HTERT RPE-1 (cell line): ENCODE measurements around the gene NRXN3.

Experiments
- in situ Hi-C: fragments of 300-500 bp; cut with MboI; formaldehyde crosslinking; loops from 4 replicates; pipeline ENCODE4 v1.14.3; 2020; ENCODE audit warnings: low sequenced_read_pairs

Gene NRXN3

GRCh38 chr14:79693935-79694334, 1523.8 kb downstream of the NRXN3 start:
- in situ Hi-C loops, result no loop called here

- in situ Hi-C loops, result no loop called here
Observed at GRCh38 chr14:79695307-79695706, 1525.1 kb downstream of the NRXN3 start.

DNA sequence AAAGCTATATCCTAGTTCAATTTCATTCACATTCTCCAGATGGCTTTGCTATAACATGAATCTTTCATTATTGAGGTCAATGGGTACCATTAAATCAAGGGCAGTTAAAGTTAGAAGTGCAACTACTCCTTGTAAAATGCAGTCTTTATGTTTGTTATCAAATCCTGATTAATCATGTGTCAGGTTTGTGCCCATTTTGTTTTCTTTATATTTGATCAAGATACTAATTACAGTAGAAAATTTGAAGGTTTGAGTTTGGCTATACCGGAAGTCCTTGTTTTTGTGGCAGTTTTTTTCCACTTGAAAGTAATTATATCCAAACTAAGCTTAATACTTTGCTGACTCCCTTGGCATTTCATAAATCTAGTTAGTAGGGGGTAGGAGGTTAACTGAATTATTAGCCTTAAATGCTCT, 1528.1 kb downstream of the NRXN3 start:
- in situ Hi-C loops, result no loop called here

DNA sequence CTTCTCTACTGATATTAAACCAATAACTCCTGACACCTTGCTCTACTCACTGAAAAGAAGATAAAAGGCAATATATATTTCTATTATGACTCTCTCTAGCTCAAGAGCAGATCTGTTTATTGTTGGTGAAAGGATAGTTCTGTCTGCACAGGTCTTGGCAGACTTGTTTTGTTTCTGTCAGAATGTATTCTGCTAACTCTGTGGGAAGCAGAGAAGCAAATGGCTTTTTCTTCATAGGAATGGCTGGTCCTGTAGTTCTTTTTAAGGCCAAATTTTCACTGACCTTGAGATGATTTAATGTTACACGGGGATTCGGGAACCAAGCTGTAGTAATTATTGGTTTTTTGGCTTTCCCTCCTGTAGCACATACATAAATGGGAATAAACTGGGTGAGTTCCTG, 1529.0 kb downstream of the NRXN3 start:
- in situ Hi-C loops, result no loop called here

DNA sequence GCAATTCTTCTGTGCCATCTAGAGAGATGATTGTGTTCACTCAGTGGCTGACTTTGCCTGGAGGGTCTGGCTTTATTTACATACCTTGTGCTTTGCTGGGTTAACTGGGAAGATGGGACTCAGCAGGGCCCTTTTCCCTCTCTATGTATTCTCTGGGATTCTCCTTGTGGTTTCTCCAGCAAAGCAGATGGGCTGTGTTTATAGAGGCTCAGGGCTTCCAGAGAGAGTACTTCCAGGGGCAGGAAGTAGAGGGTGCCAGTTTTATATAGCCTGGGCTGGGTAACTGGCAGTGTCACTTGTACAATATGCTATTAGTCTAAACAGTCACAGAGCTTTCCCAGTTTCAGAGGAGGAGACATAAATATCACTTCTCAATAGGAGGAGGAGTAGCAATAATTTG, 1531.2 kb downstream of the NRXN3 start:
- in situ Hi-C loops, result no loop called here

DNA sequence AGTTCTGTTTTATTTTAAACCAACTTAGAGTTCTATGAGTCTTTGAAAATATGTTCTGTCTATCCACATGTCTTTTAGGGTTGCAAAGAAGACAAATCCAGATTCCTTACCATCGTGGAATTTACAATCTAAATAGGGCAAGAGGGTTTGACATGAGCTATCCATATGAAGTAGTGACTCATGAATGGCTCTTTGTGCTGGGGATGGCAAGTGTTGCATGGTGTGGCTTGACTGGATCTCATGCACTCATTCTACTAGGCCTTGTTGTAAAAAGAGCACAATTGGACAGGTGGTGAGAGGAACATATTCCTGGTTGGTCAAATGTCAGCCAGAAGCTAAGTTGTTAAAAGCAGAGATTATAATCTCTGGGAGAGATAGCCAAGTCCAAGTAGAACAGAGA, 1532.0 kb downstream of the NRXN3 start:
- in situ Hi-C loops, result no loop called here

DNA sequence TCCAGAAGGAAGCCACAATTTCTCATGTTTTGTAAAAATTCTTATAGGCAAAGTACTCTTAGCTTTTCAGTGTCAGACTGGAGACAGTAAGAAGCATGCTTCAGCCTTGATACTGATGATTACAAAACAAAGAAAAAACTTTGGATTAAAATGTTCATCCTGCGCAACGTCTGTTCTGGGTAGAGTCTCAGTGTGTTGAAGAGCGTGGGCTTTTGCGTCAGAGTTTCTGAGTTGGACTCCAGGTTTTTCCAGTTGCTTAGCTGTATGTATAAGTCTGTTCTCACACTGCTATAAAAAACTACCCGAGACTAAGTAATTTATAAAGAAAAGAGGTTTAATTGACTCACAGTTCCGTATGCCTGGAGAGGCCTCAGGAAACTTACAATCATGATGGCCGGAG, 1533.0 kb downstream of the NRXN3 start:
- in situ Hi-C loops, result no loop called here

GRCh38 chr14:79704041-79704807, 1534.1 kb downstream of the NRXN3 start:
- in situ Hi-C loops, result no loop called here

- in situ Hi-C loops, result no loop called here
Observed at GRCh38 chr14:79705126-79705894, 1535.1 kb downstream of the NRXN3 start.

DNA sequence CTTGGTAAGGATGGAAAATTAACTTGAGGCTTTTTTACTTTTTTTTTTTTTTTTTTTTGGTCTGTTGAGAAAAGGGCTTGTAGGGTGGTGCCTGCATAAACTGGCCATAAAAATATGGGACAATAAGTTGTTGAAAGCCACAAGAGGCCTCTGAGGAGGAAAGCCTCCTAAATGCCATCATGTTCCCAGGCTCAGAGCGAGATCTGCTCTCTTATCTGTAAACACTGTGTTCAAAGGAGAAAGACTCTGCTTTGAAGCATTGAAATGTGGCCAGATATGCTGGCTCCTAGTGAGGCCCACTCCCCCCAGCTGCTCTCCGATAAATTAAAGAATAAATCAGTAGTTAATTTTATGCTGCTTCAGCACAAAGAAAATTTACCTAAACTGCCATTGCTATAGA, 1536.2 kb downstream of the NRXN3 start:
- in situ Hi-C loops, result no loop called here

GRCh38 chr14:79708426-79709388, 1538.5 kb downstream of the NRXN3 start:
- in situ Hi-C loops, result no loop called here

- in situ Hi-C loops, result no loop called here
Observed at GRCh38 chr14:79709573-79709972, 1539.4 kb downstream of the NRXN3 start.

GRCh38 chr14:79712302-79712950, 1542.3 kb downstream of the NRXN3 start:
- in situ Hi-C loops, result no loop called here

DNA sequence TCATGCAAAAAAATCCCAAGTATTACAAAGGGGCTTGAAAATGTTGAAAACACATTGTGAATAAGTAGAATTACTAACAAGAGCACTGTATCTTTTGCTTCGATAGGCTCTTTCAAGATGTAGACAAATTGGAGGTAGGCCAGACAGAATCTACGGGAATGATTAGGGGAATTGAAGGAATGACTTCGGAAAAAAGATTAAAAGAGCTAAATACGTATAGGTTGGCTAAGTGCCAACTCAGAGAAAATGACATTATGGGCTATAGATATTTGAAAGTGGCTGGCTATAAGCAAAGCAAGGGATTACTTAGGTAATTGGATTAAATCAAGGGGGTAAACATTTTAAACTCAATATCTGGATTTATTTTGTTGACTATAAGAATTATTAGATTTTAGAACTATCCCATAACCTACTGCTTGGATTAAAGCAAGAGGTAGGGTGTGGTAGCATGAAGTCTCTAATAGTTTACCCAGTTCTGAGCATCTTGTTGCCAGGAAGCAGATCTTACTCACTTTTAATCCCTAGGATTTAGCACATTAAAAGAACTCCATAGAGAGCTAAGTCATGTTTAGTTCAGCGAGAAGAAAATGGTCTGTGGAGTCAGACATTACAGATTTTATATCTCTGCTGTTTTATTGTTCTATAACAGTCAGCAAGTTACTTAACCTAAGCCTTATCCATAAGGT, 1551.4 kb downstream of the NRXN3 start:
- in situ Hi-C loops, result no loop called here

GRCh38 chr14:79724934-79725717, 1555.0 kb downstream of the NRXN3 start:
- in situ Hi-C loops, result no loop called here

DNA sequence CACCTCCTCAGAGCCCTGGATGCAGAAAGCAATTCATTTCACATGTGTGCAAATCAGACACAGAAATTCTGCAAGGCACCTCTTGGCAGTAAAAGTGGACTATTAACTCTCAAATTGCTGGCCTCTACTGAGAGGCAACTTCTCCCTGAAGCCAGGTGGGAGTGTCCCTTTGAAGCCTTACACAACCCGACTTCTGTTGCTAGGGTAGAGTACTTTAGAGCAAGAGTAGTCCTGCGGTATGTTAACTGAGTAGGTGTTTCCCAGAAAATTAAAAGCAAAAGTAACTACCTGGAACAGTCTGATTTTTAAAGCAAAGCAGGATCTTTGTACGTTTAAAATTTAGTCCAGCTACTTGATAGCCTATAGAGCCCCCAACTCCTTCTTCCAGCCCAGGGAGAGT, 1557.7 kb downstream of the NRXN3 start:
- in situ Hi-C loops, result no loop called here

GRCh38 chr14:79728331-79728730, 1558.2 kb downstream of the NRXN3 start:
- in situ Hi-C loops, result no loop called here

GRCh38 chr14:79729731-79730130, 1559.6 kb downstream of the NRXN3 start:
- in situ Hi-C loops, result no loop called here

DNA sequence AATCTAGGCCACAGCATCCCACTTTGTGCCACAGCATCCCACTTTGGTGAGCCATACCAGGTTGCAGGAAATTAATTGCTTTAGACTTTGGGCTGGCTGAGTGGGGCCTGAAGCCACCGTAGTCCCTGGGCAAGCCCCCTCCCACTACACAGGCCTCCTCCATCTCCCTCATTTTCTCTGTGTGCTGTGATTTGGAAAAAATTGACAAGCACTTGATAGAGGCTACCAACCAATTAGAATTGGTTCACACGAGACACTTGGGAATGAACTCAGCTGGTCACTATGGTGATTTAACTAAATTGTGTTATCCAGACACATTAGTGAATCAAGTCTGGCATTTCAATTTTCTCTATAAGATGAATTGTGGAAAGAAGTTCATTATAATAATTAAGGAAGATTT, 1560.0 kb downstream of the NRXN3 start:
- in situ Hi-C loops, result no loop called here
